Activated T-cell treated with anti-CD3 and anti-CD28 coated beads, Interleukin-2, amount 50 U/mL, for 1 hour (primary cell): Measurements from ENCODE around the gene HIF3A.
"Not testable (repeated sequence)": the region's sequence is repeated elsewhere in the genome, so short reads cannot be mapped to it uniquely, and the experiment has no call there.

Experiments
- DNase-seq: peaks from one replicate; pipeline ENCODE4 v3.0.0-alpha.2; 2020

HIF3A gene

DNA sequence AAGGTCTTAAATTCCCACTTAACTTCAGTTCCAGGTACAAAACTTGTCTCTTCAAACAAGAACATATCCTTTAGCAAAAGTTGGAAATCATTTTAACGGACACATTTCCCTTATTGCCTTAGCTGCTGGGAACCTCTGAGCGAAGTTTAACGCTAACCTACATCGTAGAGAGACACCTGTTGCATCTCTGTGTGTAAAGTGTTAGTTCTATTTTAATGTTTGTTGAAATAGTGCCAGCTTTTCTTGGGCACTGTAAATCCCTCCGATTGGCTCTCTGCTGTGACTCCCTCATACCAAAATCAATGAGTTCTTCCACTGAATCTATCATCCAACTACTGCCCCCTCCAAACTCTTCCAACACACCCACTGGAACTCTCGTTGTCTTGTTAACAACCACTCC is 2.3 kb upstream of the HIF3A start:
- DNase-seq: no peak

DNA sequence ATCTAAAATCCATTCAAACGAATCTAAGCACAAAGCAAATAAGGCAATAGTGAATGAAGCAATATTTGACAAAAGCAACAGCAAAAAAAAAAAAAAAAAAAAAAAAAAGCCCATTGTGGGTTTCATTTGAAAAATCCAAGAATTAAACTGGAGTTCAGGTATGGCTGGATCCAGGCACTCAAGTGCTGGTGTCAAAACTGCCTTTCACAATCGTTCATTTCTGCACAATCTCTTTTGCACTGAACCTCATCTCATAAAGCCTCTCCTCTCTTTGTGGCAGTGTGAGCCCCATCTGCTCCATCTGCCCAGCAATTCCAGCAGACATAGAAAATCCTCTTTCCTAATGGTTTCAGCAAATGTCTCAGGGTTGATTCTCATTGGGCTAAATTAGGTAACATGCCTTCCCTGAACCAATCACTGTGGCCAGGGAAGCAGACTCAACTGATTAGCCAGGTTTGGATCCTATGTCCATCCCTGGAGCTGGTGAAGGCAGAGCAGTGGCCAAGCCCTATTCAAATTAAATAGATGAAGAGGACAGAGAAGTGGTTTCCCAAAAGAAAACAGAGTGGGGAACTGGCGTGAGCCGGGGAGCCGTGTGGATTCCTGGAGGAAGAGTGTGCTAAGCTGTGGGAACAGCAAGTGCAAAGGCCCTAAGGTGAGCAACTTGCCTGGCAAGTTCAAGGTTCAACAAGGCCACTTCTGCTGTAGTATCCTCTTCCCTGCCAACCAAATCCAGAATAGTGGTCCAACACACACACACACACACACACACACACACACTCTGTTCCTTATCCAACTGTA is 1.2 kb upstream of the HIF3A start:
- no peak for DNase-seq

DNA sequence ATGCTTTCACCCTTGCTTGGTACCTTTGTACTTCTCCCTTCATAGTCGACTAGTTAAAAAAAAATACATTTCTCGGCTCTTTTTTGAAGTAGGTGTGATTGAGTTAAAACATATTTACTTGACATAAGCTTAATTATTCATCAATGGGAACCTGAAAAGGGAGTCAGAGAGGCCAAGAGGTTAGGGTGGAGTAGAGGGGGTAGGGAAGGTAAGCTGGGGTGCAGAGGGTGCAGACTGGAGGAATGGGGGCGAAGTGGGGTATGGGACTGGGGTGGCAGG is 701 bp upstream of the HIF3A start:
- no peak for DNase-seq

DNA sequence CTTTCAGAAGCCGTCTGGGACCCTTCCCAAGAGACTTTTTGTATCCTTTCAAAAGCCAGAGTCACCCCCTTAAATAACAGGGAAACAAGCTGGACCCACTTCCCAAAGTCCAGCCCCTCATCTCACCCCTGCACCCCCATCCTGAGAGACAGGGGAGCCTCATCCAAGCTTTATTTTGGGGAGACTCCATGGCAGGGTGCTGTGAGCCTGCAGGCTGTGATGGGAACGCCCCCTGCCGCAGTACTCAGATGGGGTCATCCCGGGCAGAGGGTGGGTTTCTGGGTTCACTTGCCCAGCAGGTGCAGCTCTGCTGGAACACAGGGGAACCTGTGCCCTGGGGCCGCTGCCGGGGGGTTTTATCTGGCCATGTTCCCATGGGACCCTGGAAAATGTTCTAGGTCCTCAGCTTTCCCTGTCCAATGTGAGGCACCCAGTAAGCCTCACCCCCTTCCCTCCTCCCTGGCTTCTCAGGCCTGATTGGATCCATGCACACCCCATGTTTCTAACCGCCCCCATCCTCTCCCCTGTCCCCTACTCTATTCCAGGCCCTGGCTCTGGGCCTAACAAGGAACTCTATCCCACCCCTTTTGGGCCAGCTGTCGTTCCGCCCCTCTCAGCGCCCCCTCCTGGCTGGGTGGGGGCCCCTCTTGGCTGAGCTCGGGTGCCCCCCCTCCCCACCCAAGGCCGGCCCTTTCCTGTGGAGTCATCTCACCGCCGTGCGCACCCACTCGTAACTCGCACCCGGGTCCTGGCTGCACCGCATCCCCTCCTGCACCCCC is 1.0 kb downstream of the HIF3A start:
- DNase-seq: no peak

DNA sequence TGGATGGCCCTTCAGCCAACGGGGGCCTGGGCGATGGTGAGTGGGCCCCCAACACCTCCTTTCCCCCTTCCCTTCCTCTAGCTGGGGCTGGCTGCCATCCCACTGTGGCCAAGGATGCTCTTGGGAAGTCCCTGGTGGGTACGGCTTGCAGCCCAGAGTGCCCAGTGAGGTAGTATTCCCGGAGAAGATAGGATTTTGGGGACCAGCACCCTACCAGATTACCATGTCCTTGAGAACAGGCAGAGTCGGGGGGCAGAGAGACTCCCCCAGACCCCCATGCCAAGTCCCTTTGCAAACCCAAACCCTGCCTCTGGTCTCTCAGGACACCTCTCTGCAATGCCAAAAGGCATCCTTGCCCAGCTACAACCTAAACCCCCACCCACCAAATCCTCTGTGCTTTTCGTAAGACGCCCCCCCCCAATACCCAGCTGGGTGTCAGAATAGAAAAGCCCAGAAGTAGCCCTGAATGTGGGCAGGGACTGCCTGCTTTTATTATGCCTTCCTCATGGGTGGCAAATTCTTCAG is 1.7 kb downstream of the HIF3A start:
- no peak for DNase-seq

DNA sequence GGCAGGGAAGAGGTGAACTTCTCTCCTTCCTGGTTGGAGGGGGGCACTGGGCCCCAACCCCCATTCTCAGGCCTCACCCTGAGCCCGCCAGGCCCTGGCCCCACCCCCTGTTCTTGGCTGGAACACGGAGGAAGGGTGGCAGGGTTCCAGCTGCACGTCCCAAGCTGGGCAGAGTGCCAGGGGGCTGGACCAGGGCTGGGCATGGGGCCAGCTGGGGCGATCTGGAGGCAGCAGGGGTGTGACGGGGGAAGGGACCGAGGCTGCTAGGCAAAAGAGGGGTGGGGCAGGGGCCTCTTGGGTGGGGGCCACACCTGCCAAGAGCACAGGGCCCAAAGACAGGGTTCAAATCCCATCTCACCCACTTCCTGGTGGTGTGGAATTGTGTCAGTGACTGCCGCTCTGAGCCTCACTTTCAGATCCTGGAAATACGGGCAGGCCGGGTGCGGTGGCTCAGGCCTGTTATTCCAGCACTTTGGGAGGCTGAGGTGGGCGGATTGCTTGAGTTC is 2.2 kb downstream of the HIF3A start:
- no peak for DNase-seq

DNA sequence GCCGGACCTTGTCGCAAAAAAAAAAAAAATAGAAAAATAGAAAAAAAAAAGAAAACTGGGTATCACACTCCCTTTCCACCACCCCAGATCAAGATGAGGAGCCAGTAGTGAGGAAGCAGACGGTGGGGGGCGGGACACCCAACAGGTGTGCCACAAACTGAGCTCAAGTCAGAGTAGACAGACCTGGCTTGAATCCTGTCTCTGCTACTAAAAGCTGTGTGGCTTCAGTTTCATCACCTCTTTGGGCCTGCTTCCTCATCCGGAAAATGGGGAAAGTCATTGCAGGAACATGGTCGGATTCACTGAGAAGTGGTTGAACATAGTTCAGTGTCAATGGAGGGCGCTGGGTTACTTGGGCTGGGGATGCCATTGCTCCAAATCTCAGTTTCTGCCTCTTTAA is 2.9 kb downstream of the HIF3A start:
- no peak for DNase-seq

DNA sequence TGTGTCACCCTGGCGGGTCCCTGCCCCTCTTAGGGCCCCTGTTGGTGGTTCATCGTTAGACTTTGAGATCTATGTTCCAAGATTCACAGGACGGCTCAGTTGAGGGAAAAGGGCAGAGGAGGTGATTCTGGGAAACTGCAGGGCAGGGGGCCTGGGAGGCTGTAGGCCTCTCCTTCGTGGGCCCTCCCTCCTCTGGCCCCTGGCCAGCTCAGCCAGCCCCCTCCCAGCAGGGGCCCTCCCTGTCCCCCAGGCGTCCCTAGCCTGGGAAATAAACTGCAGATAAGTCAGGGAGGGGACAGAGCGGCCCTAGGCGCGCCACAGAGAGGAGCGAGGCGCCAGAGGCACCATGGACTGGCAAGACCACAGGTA is 6.5 kb downstream of the HIF3A start:
- no peak for DNase-seq

DNA sequence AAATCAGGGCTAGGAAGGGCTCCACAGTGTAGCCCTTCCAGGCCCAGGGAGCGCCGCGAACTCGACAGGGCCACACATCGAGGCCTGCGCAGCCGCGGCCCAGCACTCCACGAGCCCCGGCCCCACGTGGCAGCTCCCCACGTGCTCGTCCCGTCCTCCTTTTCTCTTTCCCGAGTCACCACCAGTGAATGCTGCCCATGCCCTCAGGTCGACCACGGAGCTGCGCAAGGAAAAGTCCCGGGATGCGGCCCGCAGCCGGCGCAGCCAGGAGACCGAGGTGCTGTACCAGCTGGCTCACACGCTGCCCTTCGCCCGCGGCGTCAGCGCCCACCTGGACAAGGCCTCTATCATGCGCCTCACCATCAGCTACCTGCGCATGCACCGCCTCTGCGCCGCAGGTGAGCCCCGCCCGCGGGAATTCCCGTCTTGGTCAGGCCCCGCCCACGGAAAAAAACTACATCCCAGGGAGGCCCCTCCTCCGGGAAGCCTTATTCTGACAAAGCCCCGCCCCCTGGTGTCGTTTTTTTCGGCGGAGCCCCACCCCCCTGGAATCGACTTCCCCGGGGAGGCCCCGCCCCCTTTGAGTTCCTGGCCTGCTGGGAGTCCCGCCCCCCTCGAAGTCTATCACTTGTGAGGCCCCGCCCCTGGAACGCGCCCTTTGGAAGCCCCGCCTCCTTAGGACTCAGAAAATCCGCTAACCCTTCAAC is 7.0 kb downstream of the HIF3A start:
- DNase-seq: no peak

DNA sequence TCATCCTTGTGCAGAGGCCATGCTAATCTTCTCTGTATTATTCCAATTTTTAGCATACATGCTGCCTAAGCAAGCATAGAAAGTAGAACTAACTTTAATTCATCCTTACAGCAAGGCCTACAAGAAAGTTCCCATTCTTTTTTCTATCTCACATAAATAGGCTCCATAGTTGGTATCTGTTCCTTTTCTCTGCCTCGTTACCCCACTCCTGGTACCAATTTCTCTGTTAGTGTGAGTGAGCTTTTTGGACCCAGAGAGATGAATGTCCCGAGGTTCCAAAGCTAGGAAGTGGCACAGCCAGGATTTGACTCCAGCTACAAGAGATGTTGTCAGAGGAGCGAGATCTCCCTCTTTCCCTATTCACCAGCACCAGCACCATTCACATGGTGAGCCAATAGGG is 9.7 kb downstream of the HIF3A start:
- DNase-seq: no peak

DNA sequence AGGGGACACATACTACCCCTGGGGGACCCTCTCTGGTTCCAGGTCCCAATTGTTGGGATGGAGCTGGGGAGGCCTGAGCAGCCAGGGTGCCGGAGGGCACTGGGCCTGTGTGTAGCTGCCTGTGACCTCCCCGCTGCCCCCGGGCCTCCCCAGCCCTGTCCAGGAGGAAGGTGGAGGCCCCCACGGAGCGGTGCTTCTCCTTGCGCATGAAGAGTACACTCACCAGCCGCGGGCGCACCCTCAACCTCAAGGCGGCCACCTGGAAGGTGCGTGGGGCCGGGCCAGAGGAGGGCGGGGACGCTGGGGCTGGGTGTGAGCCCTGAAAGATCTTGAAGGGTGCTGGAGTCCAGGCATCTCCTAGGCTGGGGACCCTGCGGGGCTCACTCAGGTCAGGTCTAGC is 11.7 kb downstream of the HIF3A start:
- no peak for DNase-seq

DNA sequence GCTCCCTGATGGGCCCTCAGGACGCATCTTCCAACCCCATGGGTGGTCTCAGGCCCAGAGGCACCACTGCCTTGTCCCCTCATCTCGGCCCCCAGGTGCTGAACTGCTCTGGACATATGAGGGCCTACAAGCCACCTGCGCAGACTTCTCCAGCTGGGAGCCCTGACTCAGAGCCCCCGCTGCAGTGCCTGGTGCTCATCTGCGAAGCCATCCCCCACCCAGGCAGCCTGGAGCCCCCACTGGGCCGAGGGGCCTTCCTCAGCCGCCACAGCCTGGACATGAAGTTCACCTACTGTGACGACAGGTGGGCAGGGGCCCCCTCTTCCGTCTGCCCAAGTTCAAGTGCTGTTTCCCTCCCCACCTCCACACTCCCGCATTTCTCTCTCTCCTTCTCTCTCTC is 12.2 kb downstream of the HIF3A start:
- no peak for DNase-seq

DNA sequence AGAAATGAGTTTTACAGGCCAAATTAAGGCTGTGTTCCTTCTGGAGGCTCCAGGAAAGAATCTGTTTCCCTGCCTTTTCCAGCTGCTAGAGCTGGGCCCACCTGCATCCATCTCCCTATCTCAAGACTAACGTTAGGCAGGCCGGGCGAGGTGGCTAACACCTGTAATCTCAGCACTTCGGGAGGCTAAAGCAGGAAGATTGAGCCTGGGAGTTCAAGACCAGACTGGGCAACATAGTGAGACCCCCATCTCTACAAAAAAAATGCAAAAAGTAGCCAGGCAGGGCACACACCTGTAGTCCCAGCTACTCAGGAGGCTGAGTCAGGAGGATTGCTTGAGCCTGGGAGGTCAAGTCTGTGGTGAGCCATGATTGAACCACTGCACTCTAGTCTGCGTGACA is 14.6 kb downstream of the HIF3A start:
- no peak for DNase-seq

DNA sequence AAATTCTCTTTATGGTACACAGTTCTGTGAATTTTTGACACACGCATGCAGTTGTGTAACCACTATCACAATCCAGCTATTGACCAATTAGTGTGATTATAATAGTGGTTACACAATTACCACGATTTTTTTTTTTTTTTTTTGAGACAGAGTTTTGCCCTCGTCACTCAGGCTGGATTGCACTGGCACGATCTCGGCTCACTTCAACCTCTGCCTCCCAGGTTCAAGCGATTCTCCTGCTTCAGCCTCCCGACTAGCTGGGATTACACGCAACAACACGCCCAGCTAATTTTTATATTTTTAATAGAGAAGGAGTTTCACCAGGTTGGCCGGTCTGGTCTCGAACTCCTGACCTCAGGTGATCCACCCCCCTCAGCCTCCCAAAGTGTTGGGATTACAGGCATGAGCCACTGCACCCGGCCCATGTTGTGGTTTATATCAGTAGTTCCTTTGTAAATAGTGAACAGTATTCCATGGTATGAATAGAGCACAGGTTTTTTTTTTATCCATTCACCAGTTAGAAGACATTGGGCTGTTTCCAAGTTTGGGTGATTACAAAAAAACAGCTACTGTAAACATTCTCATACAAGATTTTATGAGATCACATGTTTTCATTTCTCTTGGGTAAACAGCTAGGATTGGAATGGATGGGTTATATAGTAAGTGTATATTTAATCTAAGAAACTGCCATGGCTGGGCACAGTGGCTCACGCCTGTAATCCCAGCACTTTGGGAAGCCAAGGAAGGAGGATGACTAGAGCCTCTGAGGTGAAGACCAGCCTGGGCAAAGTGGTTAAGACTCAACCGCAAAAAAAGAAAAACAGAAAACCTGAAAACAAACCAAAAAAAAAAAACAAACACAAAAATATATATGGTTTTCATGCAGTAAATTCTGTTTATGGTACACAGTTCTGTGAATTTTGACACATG is 17.0 kb downstream of the HIF3A start:
- DNase-seq: not testable (repeated sequence)

DNA sequence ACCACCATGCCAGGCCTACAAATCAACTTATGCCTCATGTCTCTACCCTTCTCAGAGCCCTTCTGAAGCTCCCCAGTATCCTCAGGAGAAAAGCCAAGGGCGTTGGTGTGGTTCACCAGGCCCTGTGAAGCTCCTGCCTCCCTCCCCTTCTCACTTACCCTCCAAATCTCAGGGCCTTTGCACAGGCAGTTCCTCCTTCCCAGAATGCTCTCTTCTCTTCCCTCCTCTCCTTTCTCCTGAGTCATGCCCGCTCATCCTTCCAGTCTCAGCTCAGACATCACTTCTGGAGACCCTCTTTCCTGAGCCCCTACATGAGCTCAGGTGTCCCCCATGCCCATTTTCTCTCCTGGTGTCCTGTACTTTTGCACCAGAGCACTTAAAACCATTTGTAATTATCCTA is 20.5 kb downstream of the HIF3A start:
- no peak for DNase-seq

DNA sequence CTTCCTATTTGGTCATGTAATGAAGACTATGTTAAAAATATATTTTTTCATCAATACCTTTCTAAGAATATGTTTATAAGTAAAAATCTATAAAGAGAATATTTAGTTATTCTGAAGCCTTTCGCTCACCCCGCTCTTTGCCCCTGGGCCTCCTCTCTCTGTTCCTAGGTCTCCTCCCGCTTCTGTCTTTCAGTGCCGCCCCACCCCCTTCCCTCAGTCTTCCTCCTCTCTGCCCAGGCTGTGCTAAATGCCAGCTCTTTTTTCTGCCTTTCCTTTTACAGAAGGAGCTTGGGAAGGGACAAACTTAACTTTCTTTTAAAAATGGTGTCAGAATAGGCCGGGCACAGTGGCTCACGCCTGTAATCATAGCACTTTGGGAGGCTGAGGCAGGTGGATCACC is 22.8 kb downstream of the HIF3A start:
- no peak for DNase-seq

DNA sequence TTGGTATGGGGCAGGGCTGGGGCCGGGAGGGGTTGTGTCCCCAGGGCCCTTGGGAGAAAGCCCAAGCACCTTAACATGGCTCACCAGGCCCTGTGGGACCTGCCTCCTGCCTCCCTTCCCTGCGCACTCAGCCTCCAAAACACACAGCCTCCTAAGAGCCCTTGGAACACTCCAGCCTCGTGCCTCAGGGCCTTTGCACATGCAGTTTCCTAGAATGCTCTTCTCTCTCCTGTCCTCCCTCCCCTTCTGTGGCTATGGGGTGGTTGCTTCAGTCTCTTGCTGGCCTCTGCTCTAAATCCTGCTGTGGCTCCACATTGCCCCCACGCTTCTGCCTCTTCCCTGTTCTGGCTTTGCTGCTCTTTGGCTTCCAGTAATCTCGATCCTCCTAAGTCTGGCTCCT is 23.7 kb downstream of the HIF3A start:
- DNase-seq: no peak

DNA sequence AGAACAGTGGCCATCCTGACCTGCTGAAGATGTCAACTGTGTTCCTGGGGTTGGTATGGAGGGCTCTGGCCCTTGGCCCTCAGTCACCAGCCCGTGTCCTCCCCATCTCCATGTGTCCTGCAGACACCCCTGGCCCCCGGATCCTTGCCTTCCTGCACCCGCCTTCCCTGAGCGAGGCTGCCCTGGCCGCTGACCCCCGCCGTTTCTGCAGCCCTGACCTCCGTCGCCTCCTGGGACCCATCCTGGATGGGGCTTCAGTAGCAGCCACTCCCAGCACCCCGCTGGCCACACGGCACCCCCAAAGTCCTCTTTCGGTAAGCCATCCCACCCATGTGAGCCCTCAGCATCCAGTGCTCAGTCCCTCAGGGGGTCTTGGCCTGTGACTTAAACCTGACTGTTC is 24.8 kb downstream of the HIF3A start:
- DNase-seq: no peak

DNA sequence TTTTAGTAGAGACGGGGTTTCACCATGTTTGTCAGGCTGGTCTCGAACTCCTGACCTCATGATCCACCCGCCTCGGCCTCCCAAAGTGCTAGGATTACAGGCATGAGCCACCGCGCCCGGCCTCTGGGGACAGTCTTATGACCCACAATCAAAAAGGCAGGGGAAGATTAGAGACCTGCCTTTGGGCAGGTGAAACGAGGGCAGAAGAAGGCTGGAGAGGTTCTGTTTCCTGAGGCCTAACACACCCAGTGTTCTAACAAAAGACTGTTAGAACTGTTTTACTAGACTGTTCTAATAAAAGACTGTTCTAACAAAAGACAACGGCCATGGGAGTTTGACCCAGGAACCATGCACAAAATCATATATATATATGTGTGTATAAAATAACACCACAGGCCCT is 26.4 kb downstream of the HIF3A start:
- not testable (repeated sequence) for DNase-seq

DNA sequence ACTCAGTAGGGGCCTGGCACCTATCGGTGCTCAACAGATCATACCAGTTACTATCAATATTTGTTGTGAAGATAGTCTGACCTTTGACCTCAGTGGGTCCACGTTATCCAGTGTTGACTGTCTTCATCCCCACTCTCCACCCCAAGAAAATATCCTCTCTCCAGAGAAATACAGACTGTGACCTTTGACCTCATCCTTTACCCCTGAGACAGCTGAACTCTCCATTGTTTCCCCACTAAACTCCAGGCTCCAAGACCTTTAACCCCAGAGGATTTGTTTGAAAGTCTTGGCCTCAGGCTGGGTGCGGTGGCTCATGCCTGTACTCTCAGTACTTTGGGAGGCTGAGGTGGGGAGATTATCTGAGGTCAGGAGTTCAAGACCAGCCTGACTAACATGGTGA is 27.4 kb downstream of the HIF3A start:
- DNase-seq: no peak

DNA sequence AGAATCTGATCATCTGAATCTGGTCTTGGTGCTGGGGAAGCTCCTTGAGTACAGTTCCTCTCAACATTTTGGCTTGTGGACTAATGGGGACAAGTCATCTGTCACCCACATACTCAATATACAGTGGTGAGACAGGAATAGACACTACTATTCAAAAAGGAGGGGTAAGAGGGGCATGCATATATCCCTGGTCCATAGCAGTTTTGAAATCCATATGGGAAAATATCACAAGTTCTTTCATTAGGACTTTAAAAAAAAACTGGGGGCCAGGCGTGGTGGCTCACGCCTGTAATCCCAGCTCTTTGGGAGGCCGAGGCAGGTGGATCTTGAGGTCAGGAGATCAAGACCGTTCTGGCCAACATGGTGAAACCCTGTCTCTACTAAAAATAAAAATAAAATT is 29.8 kb downstream of the HIF3A start:
- no peak for DNase-seq

DNA sequence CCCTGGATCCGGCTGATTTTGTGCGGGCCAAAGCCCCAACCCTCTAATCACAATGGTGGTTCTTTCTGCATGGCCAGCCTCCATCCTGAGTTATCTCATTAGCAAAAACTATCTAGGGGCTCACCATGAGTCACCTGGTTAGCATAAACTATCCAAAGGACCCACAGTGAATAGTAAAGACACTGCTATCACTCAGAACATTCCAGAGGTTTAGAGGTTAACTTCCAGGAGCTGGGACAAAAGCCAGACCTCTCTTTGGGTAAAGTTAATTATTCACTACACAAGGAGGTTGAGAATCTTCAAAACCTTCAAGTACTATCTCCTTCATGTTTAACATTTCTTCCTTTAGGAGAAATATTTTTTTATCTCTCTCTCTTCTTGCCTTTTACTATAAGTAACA is 31.2 kb downstream of the HIF3A start:
- DNase-seq: no peak
